Ascending aorta (tissue), 2 donors: ENCODE measurements around the gene ZC3H4. TPM values are rescaled to one million over a fixed set of nuclear protein-coding genes. Genes with fewer than 3 reads are reported as not detected.

Experiments
- DNase-seq, 2 donors: peaks; one replicate each; pipeline ENCODE4 v3.0.0-alpha.2; 2019; ENCODE audit warnings: low spot score in 2 of 2
- H3K27ac ChIP-seq, 2 donors: fragments of 200-600 bp; sonication (generic); one replicate each; pipeline ENCODE4 v1.5.1; 2016 to 2017; ENCODE audit warnings: mild to moderate bottlenecking in 1 of 2
- H3K27me3 ChIP-seq: fragments of 200-600 bp; sonication (generic); one replicate; pipeline ENCODE4 v1.5.1; 2017
- H3K36me3 ChIP-seq, 2 donors: fragments of 200-600 bp; sonication (generic); one replicate each; pipeline ENCODE4 v1.5.1; 2016
- H3K4me1 ChIP-seq, 2 donors: fragments of 200-600 bp; sonication (generic); one replicate each; pipeline ENCODE4 v1.5.1; 2016 to 2017; ENCODE audit warnings: mild to moderate bottlenecking in 1 of 2
- H3K4me3 ChIP-seq, 2 donors: fragments of 200-600 bp; sonication (generic); one replicate each; pipeline ENCODE4 v1.5.1; 2016 to 2017; ENCODE audit warnings: mild to moderate bottlenecking in 1 of 2
- H3K9me3 ChIP-seq, 2 donors: fragments of 200-600 bp; sonication (generic); one replicate each; pipeline ENCODE4 v1.5.1; 2016
- CTCF ChIP-seq, 3 experiments: fragments of 200-600 bp in 2 of 3; fragments of 450-650 bp in 1 of 3; sonication (generic) in 2 of 3; IDR thresholded peaks; one replicate each; pipeline ENCODE4 v1.5.1; 2016 to 2019; ENCODE audit warnings: antibody characterized with exemption in 3 of 3, mild to moderate bottlenecking in 1 of 3, moderate library complexity in 1 of 3
- intact Hi-C: fragments of 100-400 bp; cut with DNase I; formaldehyde crosslinking; loops from one replicate; pipeline ENCODE4 v1.15.1; 2023
- total RNA-seq: library from RNA; depleted of rRNA; stranded (reverse); fragments of >200 nt; gene quantifications from one replicate; pipeline ENCODE4 v1.1.0, GENCODE V29; 2016

Gene ZC3H4
- total RNA-seq, 1 donor from 2014 or later, result 24.6 TPM

- Histone ChIP-seq H3K9me3 (no peaks in the 10 kb centered on the region), H3K27me3 (peaks cover 19% of the 10 kb centered on the region), H3K4me3 (no peak overlapping the region), H3K4me1 (peaks cover 5 to 17% of the 10 kb centered on the region in 2 donors), H3K36me3 (no peaks in the 10 kb centered on the region), H3K27ac (no peak overlapping the region)
- intact Hi-C loops, result no loop called here
- TF ChIP-seq CTCF (IDR thresholded peaks at IDR 0.05), result no peak
- DNase-seq, result no peak
Measured at GRCh38 chr19:47024502-47024901, 89.1 kb downstream of the ZC3H4 start.

DNA sequence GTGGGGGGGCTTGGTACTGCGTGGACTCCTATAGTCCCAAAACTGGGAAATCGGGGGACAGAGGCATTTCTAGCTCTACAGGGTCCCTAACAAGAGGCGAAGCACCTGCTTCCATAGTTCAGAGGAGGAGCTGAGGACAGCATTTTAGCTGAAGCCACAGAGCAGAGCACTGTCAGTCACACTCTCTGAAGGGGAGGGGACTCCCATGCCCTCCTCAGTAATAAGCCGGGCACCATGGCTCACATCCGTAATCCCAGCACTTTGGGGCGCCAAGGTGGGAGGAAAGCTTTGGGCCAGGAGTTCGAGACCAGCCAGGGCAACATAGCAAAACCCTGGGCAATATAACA lies 90.2 kb downstream of the ZC3H4 start:
- Histone ChIP-seq H3K9me3 (no peaks in the 10 kb centered on the region), H3K4me1 (peaks cover 5 to 17% of the 10 kb centered on the region in 2 donors), H3K27me3 (peaks cover 19% of the 10 kb centered on the region), H3K36me3 (no peaks in the 10 kb centered on the region), H3K4me3 (no peak overlapping the region), H3K27ac (no peak overlapping the region)
- no peak for TF ChIP-seq CTCF (IDR thresholded peaks at IDR 0.05)
- DNase-seq, result no peak
- intact Hi-C loops, result no loop called here

GRCh38 chr19:47022541-47023447 lies 90.8 kb downstream of the ZC3H4 start:
- Histone ChIP-seq H3K36me3 (no peaks in the 10 kb centered on the region), H3K9me3 (no peaks in the 10 kb centered on the region), H3K27ac (no peak overlapping the region), H3K4me3 (no peak overlapping the region), H3K4me1 (peaks cover 5 to 17% of the 10 kb centered on the region in 2 donors), H3K27me3 (peaks cover 16% of the 10 kb centered on the region)
- intact Hi-C loops, result no loop called here
- no peak for TF ChIP-seq CTCF (IDR thresholded peaks at IDR 0.05)
- no peak for DNase-seq

DNA sequence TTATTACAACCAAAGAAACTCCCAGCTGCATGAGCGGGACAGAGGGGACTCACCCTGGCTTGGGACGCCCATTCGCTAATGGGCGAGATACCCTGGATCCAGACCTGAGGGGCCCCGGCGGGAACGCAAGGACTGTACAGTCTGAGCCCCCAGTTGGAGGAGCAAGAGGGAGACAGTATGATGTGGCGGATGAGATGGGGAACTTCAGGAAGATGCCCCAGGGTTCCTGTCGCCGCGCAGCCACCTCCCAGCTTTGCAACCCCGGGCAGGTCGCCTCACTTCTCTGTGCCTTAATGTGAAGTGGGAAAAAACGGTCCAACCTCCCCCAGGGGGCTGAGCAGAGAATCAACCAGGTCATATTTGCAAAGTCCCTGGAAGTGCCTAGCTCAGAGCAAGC lies 91.4 kb downstream of the ZC3H4 start:
- DNase-seq, result no peak
- Histone ChIP-seq H3K4me3 (no peak overlapping the region), H3K4me1 (peaks cover 5 to 17% of the 10 kb centered on the region in 2 donors), H3K9me3 (no peaks in the 10 kb centered on the region), H3K27me3 (peaks cover 16% of the 10 kb centered on the region), H3K36me3 (no peaks in the 10 kb centered on the region), H3K27ac (no peak overlapping the region)
- intact Hi-C loops, result no loop called here
- no peak for TF ChIP-seq CTCF (IDR thresholded peaks at IDR 0.05)

DNA sequence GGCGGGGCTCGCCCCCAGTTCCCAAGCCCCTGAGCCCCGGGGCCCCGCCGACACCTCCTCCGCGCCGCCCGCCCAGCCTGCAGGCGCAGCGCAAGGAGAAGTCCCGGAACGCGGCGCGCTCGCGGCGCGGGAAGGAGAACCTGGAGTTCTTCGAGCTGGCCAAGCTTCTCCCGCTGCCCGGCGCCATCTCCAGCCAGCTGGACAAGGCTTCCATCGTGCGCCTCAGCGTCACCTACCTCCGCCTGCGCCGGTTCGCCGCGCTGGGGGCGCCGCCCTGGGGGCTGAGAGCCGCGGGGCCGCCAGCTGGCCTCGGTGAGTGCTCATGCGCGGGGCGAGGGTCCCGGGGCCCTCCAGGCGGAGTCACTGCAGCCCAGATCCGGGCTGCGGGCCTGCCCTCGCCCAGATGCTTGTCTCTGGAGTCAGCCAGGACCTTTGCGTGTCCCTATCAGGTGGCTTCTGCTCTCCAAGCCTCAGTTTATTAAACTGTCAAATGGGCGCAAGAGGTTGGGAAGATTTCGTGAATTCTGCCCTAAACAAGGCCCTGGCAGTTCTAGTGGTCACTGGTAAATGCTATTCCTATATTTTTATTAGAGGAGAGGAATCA lies 91.9 kb downstream of the ZC3H4 start:
- Histone ChIP-seq H3K4me1 (peaks cover 5 to 17% of the 10 kb centered on the region in 2 donors), H3K9me3 (no peaks in the 10 kb centered on the region), H3K27me3 (peaks cover 16% of the 10 kb centered on the region), H3K4me3 (peak overlapping the region; percentile 54 to 56), H3K27ac (no peak overlapping the region), H3K36me3 (no peaks in the 10 kb centered on the region)
- no peak for TF ChIP-seq CTCF (IDR thresholded peaks at IDR 0.05)
- no peak for DNase-seq
- intact Hi-C loops, result no loop called here
